ENCODE measurements around the gene GYS1.
"Not testable (repeated sequence)": the region's sequence is repeated elsewhere in the genome, so short reads cannot be mapped to it uniquely, and the experiment has no call there.

- not testable (repeated sequence) for TF ChIP-seq CTCF (conservative IDR thresholded peaks at IDR 0.05; ENCODE audit: low read depth in 2 of 2); POLR2AphosphoS5 (IDR thresholded peaks at IDR 0.05; ENCODE audit: low read depth); EZH2 (IDR thresholded peaks at IDR 0.05; ENCODE audit: low read depth, unreplicated experiment); ETS1 (IDR thresholded peaks at IDR 0.05); CREB1 (CRISPR knock-in tag; IDR thresholded peaks at IDR 0.05; ENCODE audit: low read depth); NANOG (IDR thresholded peaks at IDR 0.05; ENCODE audit: borderline replicate concordance); REST (IDR thresholded peaks at IDR 0.05; ENCODE audit: unreplicated experiment); STAT1 (IDR thresholded peaks at IDR 0.05; ENCODE audit: unreplicated experiment); ZNF331 (CRISPR knock-in tag; IDR thresholded peaks at IDR 0.05; ENCODE audit: low read depth)
These were observed 37.2 kb upstream of the GYS1 start for GRCh38 chr19:49030323-49030722.
